ENCODE measurements around the gene CISD3.
"Not testable (repeated sequence)": the region's sequence is repeated elsewhere in the genome, so short reads cannot be mapped to it uniquely, and the experiment has no call there.

The CISD3 gene

DNA sequence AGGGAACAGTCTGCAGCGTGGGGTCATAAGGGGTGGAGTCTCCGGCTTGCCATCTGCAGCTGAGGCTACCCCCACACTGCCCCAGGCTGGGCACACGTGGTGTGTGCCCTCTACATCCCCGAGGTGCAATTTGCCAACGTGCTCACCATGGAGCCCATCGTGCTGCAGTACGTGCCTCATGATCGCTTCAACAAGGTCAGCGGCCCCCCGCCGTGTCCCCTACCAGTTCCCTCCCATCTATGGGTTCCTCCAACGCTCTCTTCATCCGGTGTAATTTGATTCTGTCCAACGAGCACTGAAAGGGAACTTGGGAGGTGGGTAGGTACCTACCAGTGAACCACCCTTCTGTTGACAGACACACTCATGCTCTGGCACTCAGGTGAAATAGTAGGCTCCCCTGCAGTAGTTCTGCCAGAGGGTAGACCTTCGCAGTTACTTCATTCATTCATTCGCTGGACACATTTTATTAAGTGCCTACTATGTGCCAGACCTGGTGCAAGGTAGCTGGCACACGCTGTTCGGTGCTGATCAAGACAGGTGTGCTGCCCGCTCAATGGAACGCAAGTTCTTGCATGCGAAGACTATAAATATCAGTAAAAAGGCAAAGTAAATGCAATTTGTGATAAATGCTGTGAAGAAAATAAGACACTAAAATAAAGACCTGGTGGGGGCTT is 22.3 kb upstream of the CISD3 start:
- no peak for DNase-seq (ENCODE audit: low spot score)

DNA sequence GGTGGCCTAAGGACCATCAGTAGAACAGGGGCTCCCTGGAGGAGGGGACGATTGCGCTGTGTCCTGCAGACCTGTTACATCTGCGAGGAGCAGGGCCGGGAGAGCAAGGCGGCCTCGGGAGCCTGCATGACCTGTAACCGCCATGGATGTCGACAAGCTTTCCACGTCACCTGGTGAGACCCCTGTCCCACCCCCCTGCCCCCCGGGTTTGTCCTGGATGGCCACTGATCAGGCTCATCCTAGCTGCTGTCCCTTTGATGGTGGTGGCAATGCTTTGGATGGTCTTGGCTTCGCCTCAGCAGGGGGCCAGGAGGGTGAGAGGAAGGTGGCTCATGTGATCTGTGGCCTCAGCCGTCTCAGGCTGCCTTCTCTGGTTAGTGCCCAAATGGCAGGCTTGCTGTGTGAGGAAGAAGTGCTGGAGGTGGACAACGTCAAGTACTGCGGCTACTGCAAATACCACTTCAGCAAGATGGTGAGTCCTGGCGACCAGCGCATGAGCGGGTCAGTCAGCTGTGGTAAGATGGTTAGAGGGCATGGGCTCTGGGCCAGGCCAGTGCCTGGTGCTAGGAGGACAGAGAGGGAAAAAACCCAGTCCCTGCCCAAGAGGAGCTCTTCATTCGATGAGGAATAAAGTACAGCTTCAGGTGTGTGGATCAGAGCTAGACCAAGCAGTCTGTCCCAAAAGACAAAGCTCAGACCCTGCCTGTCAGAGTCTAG is 20.9 kb upstream of the CISD3 start:
- DNase-seq (ENCODE audit: low spot score) = no peak

DNA sequence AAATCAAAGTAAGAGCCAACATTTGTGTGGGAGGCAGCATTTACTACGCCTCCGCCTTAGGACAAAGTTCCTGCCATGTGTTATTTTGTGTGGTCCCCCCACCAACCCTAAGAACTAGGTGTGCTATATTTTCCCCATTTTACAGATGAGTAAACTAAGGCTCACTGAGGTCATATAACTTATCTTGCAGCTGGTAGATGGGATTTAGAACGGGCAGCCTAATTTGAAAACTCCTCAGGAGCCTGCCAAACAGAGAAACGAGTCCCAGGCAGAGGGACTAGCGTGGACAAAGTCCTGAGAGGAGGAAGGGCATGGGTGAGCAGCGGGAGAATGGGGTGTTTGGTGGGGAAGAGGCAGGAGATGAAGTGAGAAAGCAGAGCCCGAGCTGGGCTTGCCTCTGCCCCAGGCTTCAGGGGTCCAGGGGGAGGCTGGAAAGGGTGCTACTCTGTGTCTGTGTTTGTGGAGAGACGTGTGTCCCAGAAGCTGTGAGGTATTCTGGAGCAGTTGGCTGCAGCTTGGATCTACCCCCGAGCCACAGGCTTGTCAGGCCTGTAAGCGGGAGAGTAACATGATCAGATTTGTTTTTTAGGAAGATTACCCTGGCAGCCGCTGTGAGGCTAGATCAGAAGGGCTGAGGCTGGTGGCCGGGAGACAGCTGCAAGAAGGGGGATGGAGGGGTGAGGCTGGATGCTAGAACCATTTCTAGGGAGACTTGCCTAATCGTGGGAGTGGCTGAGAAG is 20.1 kb upstream of the CISD3 start:
- DNase-seq (ENCODE audit: low spot score) = no peak

DNA sequence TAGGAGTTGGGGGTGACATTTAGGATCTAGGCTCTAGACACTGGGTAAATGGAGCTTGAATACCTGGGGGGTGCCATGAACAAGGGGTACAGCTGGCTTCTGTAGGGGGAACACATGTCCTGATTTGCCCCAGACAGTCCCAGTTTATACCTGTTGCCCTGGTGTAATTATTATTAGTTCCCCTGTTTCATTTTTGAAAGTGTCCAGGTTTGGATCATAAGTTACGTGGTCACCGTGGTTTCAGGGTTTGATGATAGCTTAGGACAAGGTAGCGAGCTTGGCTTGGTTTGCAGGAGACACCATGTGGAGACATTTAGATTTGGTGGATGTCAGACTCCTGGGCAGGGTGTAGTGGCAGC is 19.6 kb upstream of the CISD3 start:
- no peak for DNase-seq (ENCODE audit: low spot score)

DNA sequence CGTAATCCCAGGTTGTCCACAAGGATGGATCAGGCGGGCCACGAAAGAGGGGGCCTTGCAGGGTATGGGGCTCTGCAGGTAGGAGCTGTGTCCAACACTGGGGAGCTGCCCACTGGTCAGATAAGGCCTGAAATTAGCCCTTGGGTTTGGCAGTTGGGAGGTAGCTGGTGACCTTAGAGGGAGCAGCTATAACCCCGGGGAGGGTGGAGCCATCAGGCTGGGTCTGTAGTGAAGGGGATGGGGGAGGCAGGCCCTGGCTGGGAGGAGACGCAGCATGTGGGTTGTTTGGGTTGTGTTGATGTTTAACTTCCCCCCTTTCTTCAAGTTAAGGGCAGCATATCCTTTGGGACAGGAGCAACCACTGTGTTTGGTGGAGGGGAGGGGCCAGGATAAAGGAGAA is 19.2 kb upstream of the CISD3 start:
- DNase-seq (ENCODE audit: low spot score) = no peak

DNA sequence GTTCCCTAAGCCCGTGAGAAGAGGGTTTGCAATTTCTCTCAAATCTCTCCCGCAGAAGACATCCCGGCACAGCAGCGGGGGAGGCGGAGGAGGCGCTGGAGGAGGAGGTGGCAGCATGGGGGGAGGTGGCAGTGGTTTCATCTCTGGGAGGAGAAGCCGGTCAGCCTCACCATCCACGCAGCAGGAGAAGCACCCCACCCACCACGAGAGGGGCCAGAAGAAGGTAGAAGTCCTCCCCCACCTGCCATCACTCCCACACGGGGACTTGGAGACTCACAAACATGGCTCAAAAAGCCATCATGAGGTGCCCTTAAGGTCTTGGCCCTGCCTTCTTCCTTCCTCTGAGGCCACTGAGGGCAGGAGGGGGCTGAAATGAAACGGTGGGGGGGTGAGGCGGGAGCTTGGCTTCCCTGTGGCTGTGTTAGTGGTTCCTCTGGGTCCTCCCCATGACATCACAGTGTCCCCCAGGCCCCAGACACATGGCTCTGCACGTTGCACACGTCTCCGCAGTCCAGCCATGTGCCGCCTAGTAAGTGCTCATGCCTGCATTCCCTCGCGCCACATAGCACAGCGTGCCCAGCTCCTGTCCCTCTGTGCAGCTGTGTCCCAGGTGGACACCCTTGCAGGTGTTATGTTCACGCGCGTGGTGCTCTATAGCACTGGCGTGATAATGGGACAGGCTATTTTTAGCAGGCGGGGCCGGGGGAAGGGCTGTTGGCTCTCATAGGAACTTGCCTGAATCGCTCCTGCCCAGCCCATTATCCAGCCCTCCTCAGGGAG is 18.2 kb upstream of the CISD3 start:
- DNase-seq (ENCODE audit: low spot score) = no peak

DNA sequence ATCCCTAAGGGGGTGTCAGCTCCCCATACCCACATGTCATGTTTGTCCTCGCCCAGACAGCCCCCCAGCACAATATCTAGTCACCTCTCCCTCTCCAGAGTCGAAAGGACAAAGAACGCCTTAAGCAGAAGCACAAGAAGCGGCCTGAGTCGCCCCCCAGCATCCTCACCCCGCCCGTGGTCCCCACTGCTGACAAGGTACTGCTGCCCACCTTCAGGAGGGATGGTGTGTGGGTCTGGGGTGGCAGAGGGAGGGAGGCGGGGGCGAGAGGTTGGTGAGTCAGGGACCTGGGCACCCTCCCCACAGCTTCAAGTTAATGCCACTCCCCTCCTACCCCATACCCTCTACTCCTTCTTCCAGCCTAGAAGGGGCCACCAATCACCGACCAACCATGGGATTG is 17.5 kb upstream of the CISD3 start:
- no peak for DNase-seq (ENCODE audit: low spot score)

DNA sequence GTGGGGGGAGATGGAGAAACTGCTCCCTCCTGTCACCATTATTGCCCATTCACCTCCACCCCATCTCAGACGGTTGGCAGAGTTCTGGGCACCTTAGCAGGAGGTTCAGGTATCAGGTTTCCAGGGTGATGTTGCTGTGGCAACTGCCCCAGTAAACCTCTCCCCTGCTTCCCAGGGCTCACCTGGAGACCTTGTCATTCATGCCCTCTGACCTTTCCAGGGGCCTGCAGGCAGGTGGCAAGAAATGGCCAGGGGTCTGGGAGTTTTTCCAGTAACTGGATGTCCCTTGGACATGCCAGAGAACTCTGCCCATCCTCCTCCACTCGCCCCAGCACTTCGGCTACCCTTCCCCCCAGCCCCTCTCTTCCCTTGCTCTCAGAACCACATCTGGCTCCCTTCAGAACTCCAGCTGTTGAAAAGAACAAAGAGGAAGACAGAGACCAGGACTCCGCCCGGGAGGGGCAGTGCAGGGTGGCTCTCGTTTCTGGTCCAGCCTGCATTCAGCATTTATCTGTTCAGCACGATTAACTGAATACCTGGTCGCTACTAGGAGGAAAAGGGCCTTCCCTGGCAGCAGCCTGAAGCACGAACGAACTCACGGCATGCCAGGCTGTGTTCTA is 16.6 kb upstream of the CISD3 start:
- DNase-seq (ENCODE audit: low spot score) = no peak

DNA sequence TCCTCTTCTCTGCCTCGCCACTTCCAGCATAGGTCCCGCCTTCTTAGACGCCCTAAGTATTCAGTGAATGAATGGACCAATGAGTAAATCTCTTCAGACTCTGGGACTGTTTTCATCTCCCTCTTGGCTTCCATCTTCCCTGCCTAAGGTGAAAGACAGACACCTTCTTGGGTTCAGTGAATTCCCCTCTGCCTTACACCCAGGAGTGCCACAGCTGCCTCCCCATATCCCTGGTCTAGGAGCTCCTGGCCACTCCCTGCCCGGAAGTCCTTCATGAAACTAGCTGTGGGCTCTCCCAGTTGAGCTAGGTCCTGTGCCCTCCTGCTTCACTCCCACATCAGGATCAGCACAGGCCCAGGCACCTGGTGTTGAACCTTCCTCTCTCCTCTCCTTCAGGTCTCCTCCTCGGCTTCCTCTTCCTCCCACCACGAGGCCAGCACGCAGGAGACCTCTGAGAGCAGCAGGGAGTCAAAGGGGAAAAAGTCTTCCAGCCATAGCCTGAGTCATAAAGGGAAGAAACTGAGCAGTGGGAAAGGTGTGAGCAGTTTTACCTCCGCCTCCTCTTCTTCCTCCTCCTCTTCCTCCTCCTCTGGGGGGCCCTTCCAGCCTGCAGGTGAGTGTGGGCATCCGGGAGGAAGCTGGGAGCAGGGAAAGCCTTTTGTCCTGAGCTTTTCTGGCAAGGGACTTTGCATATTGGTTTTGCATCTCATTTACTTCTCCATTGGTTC is 14.8 kb upstream of the CISD3 start:
- no peak for DNase-seq (ENCODE audit: low spot score)

DNA sequence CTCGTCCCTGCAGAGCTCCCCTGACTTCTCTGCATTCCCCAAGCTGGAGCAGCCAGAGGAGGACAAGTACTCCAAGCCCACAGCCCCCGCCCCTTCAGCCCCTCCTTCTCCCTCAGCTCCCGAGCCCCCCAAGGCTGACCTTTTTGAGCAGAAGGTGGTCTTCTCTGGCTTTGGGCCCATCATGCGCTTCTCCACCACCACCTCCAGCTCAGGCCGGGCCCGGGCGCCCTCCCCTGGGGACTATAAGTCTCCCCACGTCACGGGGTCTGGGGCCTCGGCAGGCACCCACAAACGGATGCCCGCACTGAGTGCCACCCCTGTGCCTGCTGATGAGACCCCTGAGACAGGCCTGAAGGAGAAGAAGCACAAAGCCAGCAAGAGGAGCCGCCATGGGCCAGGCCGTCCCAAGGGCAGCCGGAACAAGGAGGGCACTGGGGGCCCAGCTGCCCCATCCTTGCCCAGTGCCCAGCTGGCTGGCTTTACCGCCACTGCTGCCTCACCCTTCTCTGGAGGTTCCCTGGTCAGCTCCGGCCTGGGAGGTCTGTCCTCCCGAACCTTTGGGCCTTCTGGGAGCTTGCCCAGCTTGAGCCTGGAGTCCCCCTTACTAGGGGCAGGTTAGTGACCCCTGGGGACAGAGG is 13.7 kb upstream of the CISD3 start:
- no peak for DNase-seq (ENCODE audit: low spot score)

DNA sequence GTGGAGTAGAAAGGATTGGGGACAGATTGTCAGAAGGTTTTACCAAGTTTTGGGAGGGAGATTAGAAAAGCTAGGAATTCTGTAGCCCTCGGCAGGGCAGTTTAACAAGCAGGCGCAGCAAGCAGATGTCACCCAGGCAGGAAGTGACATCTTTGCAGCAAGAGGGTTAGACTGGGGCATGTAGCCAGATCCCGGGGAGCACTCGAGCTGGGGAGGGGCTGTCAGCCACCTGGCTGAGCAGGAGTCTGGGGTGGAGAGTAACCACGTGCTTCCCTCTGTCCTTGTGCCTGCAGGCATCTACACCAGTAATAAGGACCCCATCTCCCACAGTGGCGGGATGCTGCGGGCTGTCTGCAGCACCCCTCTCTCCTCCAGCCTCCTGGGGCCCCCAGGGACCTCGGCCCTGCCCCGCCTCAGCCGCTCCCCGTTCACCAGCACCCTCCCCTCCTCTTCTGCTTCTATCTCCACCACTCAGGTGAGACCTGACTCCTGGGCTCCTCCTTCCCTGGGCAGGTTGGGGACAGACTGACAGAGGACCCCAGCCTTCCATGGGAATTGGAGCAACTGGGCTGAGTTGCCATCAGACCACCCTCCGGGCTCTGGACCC is 12.9 kb upstream of the CISD3 start:
- DNase-seq (ENCODE audit: low spot score) = no peak

DNA sequence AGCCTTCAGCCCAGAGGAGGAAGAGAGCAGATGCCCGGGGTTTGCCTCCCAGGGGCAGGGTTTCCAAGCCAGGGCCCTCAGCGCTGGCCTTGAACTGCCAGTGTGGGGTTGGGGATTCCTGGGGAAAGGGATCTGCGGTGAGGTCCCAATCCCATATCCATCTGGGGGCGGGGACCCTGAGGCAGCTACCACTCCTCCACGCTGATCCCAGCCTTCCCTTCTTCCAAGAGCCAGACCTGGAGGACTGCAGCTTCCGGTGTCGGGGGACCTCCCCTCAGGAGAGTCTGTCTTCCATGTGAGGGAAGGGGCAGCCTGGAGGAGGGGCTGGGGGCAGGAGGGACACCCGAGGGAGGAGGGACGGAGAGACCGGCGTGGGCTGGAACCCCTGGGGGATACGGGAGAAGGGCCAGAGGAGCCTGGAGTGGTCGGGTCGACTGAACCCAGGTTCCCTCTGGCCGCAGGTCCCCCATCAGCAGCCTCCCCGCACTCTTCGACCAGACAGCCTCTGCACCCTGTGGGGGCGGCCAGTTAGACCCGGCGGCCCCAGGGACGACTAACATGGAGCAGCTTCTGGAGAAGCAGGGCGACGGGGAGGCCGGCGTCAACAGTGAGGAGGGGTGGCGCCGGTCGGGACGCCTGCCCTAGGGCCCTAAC is 10.7 kb upstream of the CISD3 start:
- DNase-seq (ENCODE audit: low spot score) = no peak

DNA sequence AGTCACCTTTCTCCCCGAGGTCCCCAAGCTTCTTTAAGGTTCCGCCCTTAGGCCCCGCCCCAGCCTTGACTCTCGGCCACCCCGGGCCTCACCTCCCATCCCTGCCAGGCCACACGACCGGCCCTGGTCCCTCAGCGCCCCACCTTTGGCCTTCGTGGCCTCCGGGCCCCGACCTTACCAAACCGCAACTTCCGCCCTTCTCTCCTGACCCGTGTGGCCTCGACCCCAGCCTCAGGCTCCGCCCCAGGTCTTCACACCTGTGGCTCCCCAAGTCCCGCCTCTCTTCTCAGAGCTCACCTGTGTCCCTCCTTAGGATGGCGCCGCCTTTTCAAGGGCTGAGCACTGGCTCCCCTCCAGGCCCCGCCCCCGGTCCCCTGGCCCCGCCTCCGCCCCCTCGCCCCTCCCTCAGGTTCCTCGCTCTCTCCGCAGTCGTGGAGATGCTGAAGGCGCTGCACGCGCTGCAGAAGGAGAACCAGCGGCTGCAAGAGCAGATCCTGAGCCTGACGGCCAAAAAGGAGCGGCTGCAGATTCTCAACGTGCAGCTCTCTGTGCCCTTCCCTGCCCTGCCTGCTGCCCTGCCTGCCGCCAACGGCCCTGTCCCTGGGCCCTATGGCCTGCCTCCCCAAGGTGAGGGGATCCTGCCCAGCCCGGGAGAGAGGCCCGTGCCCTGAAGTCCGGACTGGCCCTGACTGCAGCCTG is 10.0 kb upstream of the CISD3 start:
- no peak for DNase-seq (ENCODE audit: low spot score)

DNA sequence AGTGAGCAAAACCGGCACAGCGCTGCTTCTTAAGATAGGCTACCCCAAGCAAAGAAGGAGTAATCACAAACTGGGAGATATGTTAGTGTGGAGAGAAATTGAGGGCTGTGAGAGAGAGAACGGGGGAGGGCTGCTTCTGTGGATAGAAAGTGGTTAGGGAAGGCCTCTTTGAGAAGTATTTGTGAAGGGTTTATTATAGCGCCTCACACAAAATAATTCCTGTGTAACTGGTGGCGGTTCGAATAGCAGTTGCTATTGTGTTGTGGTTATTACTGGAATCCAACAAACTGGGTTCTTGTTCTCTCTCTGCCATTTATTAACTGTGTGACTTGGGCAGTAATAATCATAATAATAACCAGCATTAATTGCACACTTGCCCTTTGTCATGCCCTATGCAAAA is 9.2 kb upstream of the CISD3 start:
- DNase-seq (ENCODE audit: low spot score) = no peak

DNA sequence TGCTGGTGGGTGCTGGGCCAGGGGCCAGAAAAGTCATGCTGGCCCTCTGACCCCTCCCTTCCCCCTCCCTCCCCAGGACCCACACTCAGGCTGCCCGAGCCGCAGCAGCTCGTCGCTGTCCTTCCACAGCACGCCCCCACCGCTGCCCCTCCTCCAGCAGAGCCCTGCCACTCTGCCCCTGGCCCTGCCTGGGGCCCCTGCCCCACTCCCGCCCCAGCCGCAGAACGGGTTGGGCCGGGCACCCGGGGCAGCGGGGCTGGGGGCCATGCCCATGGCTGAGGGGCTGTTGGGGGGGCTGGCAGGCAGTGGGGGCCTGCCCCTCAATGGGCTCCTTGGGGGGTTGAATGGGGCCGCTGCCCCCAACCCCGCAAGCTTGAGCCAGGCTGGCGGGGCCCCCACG is 8.3 kb upstream of the CISD3 start:
- no peak for DNase-seq (ENCODE audit: low spot score)

DNA sequence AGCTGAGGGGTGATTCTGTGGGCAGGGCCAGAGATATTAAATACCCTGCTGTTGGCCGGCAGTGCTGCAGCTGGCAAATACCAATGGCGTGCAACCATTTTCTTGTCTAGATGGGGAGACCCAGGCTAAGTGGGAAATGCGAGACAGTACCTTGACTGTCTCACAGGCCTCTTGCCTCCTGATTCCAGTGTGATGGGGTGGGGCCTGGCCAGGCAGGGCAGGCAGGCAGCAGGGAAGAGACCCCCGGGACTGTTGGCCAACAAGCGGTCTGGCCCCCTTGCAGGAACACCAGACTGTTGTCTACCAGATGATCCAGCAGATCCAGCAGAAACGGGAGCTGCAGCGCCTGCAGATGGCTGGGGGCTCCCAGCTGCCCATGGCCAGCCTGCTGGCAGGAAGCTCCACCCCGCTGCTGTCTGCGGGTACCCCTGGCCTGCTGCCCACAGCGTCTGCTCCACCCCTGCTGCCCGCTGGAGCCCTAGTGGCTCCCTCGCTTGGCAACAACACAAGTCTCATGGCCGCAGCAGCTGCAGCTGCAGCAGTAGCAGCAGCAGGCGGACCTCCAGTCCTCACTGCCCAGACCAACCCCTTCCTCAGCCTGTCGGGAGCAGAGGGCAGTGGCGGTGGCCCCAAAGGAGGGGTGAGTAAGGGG is 5.7 kb upstream of the CISD3 start:
- no peak for DNase-seq (ENCODE audit: low spot score)

DNA sequence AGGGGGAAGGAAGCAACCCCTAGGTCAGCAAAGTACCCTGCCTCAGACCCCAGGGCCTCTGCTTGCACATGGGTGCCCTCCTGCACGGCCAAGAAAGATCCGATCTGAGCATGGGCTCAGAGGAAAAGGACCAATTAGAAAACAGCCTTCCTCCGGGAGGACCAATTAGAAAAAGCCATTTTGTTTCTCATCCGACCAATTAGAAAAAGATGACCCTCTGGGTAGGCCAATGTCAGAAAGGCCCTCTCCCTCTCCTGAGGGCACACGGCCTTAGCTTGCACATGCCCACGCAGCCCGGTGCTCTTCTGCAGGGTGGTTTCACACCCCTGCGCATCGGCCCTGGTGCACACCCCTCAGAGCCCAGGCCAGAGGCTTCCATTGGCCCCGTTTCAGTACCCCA is 5.1 kb upstream of the CISD3 start:
- DNase-seq (ENCODE audit: low spot score) = no peak

DNA sequence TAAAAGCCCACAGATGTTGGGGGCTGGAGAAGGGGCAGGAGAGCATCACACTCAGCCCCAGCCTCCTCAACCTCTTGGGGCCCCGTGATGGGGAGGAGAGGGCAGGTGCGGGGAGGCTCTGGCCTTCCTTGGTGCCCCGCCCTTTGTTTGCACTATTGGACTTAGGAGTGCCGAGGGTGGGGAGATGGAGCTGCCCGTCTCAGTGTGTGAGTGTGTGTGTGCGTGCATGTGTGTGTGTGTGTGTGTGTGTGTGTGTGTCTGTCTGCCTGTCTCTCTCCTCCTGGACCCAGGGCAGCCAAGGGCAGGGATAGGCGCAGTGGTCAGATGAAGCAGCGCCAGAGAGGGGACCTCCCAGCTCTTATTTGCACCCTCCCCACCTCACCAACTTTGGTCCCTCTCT is 4.0 kb upstream of the CISD3 start:
- not testable (repeated sequence) for DNase-seq (ENCODE audit: low spot score)

DNA sequence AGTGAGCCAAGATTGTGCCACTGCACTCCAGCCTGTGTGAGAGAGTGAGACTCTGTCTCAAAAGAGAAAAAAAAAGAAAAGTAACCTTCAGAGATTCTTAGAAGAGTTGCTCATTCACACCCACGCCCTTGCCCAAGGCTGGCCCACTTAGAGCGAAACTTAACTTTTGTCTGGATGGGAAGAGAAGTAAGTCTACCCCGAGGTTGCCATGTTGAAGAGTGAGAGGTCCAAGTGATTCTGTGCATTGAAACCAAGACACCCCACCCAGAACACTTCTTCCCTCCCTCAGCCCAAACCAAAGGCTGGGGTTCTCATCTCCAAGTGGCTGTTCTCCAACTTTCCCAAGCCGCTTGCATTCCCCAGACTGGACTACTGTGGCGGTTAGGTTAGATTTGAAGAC is 2.4 kb upstream of the CISD3 start:
- no peak for DNase-seq (ENCODE audit: low spot score)
